Measurements from ENCODE around the gene PTPN14. TPM values are rescaled to one million over a fixed set of nuclear protein-coding genes. Genes with fewer than 3 reads are reported as not detected.

PTPN14 gene
- total and polyA plus RNA-seq, 2 of the 4 experiments (the other 2 are of a cell fraction), result 21.5 to 31.7 TPM

- Histone ChIP-seq H3K9me3 (ENCODE audit: control insufficient read depth, insufficient read depth, low read length) (no peaks in the 10 kb centered on the region), H3K9ac (ENCODE audit: low read depth, low read length) (no peak overlapping the region), H2BK20ac (ENCODE audit: low read depth, low read length) (no peak overlapping the region), H3K14ac (replicated peaks; ENCODE audit: low read depth, low read length) (no peak overlapping the region), H2AK5ac (ENCODE audit: low read depth, low read length) (no peak overlapping the region), H4K20me1 (ENCODE audit: insufficient read depth, low read length) (no peaks in the 10 kb centered on the region), H4K91ac (ENCODE audit: insufficient read depth, low read depth, low read length) (no peak overlapping the region), H3K56ac (ENCODE audit: extremely low read depth, insufficient read depth, low read length) (no peak overlapping the region), H3K4me1 (ENCODE audit: control insufficient read depth, insufficient read depth, low read length) (peaks cover 12% of the 10 kb centered on the region), H3K79me1 (ENCODE audit: low read depth in 1 of 2, low read length in 2 of 2) (peaks cover 13 to 25% of the 10 kb centered on the region in 2 experiments; a peak in 2 of 4 replicates), H3K4ac (ENCODE audit: low read depth, low read length) (no peak overlapping the region), H4K5ac (ENCODE audit: low read depth, low read length) (no peak overlapping the region), H2BK15ac (ENCODE audit: low read depth, low read length) (no peak overlapping the region), H3K23ac (ENCODE audit: low read depth, low read length) (no peak overlapping the region), H3K27ac (ENCODE audit: insufficient read depth, low read length) (no peak overlapping the region), H3K4me2 (ENCODE audit: low read depth, low read length) (no peak overlapping the region), H3K4me3 (ENCODE audit: insufficient read depth, low read depth, low read length) (no peak overlapping the region), H3K27me3 (ENCODE audit: control insufficient read depth, insufficient read depth, low read length) (no peaks in the 10 kb centered on the region), H3K9me1 (ENCODE audit: insufficient read depth, low read length) (peaks cover 6% of the 10 kb centered on the region; the same call in 1 of the 2 replicates), H2AFZ (replicated peaks; ENCODE audit: low read length, poor library complexity) (no peak overlapping the region), H3K18ac (ENCODE audit: low read depth, low read length) (no peak overlapping the region), H4K8ac (ENCODE audit: low read depth in 2 of 2, low read length in 2 of 2) (no peak overlapping the region), H3K36me3 (ENCODE audit: control insufficient read depth, insufficient read depth, low read length) (peaks cover 33% of the 10 kb centered on the region), H2BK5ac (ENCODE audit: low read depth, low read length, poor library complexity, severe bottlenecking) (no peak overlapping the region), H2BK120ac (ENCODE audit: low read depth, low read length) (no peak overlapping the region), H2AK9ac (replicated peaks; ENCODE audit: low read depth, low read length, poor library complexity) (no peak overlapping the region)
- ChIA-PET CTCF (interaction anchor here (2.3 kb wide), 1 partner anchor 18 kb away, joined by 6 read pairs; no protein-coding TSS in a partner anchor), POLR2A (ENCODE audit: unreplicated experiment) (no interaction called here)
- intact Hi-C loops (cut with micrococcal nuclease) (no loop called here), in situ Hi-C loops (cut with MboI; ENCODE audit: low sequenced_read_pairs) (no loop called here), dilution Hi-C loops (cut with HindIII; ENCODE audit: low sequenced_read_pairs, unreplicated experiment) (no loop called here)
- TF ChIP-seq RFX5 (IDR thresholded peaks at IDR 0.05; ENCODE audit: low read depth, low read length) (no peak), CHD1 (IDR thresholded peaks at IDR 0.05; ENCODE audit: low read depth, low read length) (no peak), FOS (IDR thresholded peaks at IDR 0.05; ENCODE audit: low read depth, low read length) (no peak), MAFK (IDR thresholded peaks at IDR 0.05; ENCODE audit: low read depth, low read length) (no peak)
- no peak for DNase-seq
- ATAC-seq (ENCODE audit: low read depth), result no peak
- BruUV-seq (replicated peaks), result no TSS peak
- no CpG with 5 or more reads among the region's 2 CpGs for WGBS, 2 experiments (ENCODE audit: extremely low coverage in 2 of 2, insufficient read length in 1 of 2)
These were observed 199.7 kb downstream of the PTPN14 start for GRCh38 chr1:214351551-214352277.

Measured in IMR-90 (cell line).